GM23248 (cell line): ENCODE measurements around the gene LMO1.

Experiments used
- EZH2 ChIP-seq: fragments of 200-600 bp; sonication (generic); IDR thresholded peaks from 2 replicates; pipeline ENCODE4 v1.6.1; 2018; ENCODE audit warnings: antibody characterized with exemption, mild to moderate bottlenecking; ENCODE audit not compliant: insufficient read depth, poor library complexity, severe bottlenecking
- EZH2phosphoT487 ChIP-seq: fragments of 200-600 bp; sonication (generic); IDR thresholded peaks from 2 replicates; pipeline ENCODE4 v1.6.1; 2018; ENCODE audit warnings: antibody characterized with exemption, moderate library complexity, mild to moderate bottlenecking, low read depth; ENCODE audit not compliant: insufficient read depth

GRCh38 chr11:8263769-8264410, at the start of gene LMO1:
- TF ChIP-seq EZH2 (no peak), EZH2phosphoT487 (no peak)
